HS-5 (cell line): ENCODE data around the gene FLNB.
A peak's percentile ranks its signal among the peaks of the same experiment; 100 is the strongest.
"Not testable (repeated sequence)": the region's sequence is repeated elsewhere in the genome, so short reads cannot be mapped to it uniquely, and the experiment has no call there.

Experiments used
- DNase-seq: peaks from one replicate; pipeline ENCODE4 v3.0.0-alpha.2; 2012; ENCODE audit warnings: low read depth

Gene FLNB

DNA sequence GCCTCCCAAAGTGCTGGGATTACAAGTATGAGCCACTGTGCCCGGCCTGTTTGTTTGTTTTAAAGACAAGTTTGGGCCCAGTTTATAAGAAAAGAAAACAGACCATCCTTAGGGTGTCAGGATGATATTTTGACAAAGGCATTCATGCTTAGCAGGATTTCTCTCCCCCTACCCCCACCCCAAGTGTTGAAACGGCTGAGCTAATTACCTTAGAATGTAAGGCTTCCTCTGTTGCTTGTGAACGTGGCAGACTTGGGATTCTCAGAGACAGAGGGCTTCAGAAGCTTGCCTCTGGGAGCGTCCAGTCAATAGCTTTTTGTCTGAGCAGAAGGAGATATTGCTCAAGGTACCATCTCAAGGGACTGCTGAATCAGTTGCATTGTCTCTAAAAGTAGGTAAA lies 24.0 kb downstream of the FLNB start:
- DNase-seq = no peak

DNA sequence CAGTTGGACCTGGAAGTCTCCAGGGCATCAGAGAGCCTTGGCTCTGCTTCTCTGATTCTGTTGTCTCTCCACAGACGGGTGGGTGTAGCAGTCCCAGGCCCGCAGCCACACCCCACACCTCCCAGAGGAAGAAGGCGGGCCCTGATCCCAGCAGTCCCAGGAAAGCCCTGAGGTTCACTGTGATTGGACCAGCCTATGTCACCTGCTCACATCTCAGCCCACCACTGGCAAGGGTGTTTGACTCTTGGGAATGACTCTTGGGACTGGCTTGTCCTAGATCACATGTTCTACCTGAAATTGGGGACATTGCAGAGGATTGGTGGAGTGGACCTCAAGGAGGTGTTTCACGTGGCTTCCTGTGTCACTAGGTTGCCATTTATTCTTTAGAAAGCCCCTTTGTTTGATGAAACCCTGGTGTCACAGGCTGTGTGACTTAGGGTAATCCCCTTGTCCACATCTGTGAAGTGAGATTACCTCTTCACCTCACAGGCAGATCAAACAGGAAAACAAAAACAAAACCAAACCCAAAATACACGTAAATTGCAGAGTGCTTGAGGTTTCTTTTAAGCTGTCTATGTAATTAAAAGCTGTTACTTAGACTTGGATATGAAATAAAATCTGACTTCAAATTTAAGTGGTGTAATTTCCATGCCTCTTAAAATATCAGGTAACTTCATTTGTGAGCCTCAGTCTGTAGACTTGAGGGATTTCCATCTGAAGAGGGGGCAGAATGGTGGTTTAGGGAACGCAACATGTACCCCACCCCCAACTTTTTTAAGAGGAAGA lies 26.7 kb downstream of the FLNB start:
- no peak for DNase-seq

DNA sequence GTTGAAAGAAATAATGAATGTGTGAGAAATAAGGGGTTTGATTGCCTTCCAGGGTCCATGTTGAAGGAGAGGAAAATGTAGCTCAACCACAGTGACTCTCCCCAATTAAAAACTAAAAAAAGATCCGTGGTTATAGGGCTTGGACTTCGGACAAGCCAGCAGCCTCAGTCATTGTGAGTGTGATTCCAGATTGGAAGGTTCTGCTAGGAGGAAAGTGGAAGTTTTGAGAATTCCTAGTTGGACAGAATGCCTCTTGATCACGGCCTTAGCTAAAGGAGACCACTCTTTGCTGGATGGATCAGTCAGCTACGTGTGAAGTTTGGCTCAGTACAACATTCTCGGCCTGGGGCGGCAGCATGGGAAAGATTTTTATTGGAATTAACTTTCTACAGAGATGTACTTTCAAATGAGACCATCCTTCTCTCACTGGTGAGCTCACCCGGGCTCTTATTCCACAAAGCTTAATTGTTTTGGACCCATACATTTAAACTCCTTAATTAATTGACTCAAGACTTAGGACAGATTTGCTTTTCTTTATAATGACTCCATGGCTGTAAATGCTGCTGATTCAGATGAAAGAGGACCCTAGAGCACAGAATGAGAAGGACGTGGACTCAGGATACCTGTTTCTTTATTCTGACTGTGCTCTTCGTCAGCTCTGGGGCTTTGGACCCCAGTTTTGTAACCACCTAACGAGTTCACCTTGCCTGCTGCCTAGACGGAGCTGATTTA lies 27.5 kb downstream of the FLNB start:
- no peak for DNase-seq

DNA sequence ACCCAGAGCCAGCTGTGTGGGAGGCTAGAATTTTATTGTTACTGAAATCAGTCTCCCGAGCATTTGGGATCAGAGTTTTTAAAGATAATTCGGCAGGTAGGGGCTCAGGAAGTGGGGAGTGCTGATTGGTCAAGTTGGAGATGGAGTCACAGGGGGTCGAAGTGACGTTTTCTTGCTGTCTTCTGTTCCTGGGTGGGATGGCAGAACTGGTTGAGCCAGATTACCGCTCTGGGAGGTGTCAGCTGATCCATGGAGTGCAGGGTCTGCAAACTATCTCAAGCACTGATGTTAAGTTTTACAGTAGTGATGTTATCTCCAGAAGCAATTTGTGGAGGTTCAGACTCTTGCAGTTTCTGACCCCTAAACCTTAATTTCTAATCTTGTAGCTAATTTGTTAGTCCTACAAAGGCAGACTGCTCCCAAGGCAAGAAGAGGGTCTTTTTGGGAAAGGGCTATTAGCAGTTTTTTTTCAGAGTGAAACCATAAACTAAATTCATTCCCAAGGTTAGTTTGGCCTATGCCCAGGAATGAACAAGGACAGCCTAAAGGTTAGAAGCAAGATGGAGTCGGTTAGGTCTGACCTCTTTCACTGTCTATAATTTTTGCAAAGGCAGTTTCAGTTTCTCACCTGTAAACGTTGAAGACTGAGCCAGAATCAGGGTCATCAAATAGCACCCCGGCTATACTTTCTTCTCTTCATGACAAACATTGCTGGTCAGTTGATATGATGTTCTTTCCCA lies 28.2 kb downstream of the FLNB start:
- DNase-seq = no peak

DNA sequence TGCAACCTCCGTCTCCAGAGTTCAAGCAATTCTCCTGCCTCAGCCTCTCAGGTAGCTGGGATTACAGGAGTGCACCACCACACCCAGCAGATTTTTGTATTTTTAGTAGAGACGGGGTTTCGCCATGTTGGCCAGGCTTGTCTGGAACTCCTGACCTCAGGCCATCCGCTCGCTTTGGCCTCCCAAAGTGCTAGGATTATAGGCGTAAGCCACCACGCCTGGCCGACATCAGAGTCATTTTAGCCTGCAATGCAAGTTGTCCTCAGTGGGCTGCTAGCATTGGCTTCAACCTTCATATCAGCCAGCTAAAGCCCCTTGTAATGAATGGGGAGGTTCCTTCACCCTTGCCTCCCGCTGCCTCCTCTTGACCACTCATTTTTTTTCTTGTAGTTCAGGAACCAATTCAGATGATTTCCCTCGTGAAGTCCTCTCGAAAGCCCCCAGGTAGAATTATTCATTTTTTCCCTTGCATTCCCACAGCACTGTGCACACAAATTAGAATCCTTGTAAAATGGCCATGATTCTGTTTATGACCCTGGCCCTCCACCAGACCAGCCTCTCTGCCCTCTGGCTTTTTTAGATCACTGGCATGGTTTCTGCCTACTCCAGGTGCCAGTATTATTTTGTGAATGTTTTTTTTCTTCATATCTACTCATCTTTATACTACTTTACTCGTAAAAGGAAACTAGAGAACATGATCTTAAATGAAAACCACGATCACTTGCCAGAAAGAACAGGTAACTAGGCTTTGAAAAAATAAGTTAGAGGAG lies 29.1 kb downstream of the FLNB start:
- DNase-seq = no peak

DNA sequence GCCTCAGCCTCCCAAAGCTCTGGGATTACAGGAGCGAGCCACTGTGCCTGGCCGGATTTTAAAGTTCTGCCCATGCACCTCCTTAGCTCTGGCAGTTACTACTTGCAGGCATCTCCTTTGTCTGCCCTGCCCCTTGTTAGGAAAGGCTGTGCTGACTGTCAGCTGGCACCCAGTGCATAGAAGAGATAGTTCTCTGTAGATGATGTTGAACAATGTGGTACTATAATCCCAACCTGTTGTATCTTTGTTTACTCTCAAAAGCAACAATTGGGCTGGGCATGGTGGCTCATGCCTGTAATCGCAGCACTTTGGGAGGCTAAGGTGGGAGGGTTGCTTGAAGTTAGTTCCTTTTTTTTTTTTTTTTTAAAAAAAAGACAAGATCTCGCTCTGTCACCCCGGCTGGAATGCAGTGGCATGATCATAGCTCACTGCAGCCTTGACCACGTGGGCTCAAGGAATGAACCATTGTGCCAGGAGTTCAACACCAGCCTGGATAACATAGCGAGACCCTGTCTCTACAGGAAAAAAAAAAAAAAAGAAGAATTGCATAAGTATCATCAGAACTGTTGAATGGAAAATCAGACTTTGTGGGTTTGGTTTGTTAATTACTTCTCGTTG lies 30.6 kb downstream of the FLNB start:
- DNase-seq = no peak

DNA sequence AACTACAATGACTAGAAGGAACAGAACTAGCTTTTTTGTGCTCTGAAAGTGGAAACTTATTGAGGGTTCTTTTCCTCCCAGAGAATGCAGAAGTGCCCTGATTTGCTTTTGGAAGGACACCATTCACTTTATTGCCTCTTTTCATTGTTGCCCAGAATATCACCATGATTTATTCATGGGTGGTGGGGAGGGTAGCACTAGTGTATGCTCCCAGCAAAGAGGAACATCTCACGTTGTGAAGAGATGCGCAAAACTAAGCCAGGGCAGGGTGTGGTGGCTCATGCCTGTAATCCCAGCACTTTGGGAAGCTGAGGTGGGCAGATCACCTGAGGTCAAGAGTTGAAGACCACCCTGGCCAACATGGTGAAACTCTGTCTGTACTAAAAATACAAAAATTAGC lies 31.4 kb downstream of the FLNB start:
- DNase-seq = no peak

DNA sequence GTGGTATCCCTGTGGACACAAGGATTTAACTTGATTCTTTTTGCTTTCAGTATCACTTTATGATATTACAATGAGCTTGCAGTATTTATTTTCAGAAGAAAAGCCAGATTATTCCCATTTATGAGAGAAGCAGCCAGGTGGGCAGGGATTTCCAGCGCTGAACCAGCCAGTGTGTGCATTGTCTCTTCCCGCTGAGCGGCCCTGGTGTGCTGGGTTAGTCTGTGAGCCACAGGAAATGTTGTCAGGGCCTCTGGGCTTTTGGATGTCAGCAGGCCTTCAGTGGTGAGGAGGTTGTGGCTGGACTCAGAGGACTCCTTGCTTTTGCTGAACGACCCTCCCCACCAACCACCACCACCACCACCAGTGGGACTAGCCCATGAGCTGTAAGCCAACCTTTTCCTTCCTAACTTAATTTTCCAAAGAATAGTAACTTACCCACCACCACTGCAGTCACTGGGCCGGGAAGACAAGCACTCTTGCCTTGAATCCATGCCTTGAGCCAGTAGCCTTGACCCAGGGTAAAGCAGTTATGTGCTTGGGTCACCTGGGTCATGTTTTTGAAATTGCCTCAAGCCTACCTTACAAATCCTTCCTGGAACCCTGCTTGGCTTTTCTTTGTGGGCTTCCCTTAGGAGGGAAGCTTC lies 33.1 kb downstream of the FLNB start:
- no peak for DNase-seq

DNA sequence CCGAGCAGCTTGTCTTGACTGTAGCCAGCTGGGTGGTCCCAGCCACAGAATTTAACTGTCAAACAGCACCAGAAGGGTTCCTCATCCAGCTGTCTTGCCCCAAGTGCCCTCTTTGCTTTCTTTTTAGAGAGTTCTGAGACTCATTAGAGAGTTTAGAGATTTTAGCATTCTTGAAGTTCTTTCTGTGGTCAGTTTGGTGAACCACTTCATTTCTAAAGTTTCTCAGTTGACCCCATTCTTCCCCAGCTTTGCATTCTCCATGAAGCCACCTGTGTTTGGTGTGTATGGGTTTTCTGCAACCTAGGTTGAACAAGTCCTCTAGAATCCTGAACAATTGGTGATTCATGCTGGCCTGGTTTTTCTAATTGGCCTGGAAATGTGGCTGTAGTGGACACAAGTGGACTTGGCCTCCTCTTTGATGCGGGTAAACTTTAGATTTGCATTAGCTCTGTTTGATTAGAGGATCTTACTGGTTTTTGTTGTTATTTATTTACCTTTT lies 33.7 kb downstream of the FLNB start:
- peak; percentile 79 for DNase-seq

DNA sequence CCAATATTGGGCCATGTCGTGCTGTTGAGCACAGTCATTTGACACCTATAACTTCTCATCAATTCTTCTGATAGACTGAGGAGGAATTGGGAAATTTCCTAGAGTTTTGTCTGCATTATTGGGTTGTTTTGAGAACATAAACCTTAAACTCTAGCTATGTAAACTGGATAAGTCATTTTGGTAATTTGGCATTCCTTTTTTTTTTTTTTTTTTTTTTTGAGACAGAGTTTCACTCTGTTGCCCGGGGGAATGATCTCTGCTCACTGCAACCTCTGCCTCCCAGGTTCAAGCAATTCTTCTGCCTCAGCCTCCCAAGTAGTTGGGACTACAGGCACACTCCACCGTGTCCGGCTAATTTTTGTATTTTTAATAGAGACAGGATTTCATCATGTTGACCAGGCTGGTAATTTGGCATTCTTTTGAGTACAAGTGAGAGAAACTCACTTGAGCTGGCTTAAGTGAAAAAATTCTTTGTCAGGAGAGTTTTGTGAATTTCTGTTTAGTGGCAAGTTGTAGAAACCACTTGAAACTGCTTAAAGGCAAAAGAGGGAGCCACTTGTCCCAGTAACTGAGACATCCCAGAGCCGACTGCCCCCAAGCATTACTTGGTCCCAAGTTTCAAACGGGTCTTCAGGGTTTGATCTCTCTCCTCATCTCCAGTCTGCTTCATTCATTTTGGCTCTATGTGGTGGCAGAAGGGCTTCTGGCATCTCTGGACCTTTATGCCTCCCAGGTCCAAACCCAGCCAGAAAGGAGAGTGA lies 34.9 kb downstream of the FLNB start:
- DNase-seq = no peak

DNA sequence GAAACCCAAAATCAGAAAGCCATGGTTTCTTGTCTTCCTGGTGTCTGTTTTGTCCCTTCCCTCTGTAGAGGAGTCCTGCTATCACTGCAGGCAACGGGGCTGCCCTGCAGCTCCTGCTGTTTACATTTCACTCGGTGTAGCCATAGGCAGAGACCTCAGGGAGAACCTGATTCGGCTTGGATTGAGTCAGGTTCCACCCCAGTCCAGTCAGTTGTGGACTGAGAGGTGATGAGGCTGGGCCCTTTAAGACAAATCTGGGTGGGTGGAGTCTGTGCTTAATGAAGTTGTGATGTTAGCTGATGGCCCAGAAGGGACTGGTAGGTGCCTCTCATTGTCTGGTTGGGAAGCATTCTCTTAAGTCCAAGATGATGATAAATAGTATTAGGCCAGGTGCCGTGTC lies 35.7 kb downstream of the FLNB start:
- no peak for DNase-seq

DNA sequence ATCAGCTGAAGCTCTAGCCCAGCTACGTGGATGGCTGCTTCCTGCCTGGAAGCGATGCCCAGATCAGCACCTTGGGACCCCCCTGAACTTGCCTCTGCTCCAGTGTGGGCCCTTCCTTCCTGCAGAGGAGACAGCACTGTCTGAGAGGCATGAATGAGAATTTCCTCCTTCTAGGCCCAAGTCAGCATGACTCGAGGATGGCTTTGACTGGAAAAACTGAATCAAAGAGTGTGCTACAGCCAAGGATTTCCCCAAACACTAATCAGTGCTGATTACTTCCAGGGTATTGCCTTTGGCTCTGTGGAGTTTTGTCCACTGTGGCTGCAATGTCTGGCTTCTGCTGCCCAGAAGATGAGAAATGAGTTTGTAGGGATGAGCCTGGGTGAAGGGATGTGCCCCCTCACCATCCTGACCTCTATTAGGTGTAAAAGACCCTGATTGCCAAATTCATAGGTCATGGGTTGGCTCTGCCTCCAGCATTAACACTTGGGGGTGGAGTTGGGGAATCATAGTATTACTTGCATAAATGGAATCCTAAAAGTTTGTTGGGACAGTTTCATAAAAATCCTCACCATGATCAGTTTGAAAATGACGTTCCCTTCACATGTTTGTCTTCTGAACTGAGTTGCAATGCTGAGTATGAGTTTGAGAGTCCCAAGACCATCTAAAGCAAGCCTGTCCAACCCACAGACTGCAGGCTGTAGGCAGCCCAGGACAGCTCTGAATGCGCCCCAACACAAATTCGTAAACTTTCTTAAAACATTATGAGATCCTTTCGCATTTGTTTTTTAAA lies 36.7 kb downstream of the FLNB start:
- DNase-seq = no peak

DNA sequence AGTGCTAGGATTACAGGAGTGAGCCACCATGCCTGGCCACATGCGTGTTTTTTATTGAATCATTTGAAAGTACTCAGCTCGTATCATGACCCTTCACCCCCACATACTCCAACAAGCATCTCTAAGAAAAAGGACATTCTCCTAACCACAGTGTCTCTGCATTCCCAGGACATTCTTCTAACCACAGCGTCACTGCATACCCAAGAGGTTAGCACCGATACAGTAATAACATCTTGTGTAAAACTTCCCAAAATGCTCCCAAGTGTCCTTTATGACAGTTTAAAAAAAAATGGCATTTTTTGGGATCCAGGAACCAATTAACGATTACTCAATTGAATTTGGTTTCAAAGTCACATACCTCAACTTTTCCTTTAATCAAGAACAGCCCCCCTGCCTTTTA lies 39.6 kb downstream of the FLNB start:
- peak; percentile 76 for DNase-seq

DNA sequence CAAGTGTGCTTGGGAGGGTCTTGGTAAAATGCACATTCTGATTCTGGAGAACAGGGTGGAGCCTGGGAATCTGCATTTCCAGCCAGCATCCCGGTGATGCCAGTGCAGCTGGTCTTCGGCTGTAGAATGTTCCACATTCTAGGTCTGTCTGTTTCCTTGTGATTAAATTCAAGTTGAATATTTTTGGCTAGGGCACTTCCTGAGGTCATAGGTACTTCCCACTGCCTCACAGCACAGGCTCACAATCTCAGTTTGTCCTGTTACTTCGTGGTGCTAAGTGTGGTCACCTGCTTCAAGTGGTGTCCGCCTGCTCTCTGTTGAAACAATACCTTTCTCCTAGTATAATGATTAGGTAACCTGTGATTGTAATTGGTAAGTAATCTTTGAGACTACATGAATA lies 40.1 kb downstream of the FLNB start:
- no peak for DNase-seq

DNA sequence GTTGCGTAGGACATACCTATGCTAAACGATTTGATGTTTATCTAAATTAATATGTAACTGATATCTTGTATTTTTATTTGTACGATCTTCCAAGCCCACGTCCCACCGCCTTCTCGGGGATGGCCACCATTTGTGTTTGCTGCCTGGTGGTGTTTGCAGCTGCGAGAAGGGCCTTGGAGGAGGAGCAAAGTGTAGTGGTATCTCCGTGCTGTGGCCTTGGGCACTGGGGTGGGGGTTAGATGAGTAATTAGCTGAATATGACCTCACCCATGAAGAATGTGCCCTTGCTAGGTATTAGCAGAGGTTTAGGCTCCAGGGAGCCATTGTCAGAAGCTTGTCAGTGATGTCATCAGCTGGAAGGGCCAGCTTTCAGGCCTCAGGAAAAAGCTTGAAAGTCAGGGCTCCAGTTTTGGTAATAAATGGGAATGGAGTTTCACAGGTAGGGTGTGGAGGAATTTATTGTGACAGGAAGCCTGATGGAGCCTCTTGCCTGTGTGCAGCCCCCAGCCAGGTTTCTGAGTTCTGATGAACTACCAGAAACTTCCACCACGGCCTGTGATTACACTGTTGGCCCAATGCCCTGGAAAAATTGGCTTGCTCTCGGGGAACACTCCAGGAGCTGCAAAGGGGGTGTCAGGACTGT lies 41.0 kb downstream of the FLNB start:
- peak; percentile 92 for DNase-seq

DNA sequence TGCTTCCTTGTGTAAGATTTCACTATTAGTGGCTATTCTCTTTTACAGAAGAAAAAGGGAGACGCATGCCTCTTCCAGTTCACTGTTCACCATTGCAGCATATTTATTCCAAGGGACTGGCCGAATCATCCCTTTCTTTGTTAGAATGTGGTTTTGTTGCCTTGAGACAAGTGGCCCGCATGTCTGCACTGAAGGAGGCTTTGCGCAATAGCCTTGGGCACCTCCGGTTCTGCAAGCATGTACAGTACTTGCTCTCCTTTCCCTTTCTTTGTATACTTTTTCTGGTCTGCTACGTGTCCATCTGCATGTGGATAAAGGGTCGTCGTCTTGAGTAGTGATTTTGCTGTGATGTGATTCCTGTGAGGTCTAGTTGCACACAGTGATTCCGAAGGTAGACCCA lies 43.0 kb downstream of the FLNB start:
- DNase-seq = peak; percentile 55

DNA sequence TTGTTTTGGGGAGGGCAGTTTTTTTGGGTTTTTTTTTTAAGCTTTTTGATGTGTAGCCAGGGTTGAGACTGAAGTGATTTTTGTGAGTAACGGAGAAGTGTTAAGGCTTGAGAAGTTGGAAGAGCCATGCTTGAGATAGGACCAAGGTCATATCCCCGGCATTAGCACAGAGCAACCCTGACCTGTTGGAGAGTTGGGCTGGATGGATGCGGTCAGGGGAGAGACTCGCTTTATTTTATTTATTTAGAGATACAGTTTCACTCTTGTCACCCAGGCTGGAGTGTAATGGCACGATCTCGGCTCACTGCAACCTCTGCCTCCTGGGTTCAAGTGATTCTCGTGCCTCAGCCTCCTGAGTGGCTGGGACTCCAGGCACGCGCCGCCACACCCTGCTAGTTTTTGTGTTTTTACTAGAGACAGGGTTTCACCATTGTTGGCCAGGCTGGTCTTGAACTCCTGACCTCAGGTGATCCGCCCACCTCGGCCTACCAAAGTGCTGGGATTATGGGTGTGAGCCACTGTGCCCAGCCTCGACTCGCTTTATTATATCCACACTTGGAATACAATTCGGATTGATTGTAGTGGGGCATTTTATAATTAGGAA lies 43.5 kb downstream of the FLNB start:
- DNase-seq = not testable (repeated sequence)
